Kasumi-1 (cell line): ENCODE results near the gene CATSPER1.
"Not testable (repeated sequence)": the region's sequence is repeated elsewhere in the genome, so short reads cannot be mapped to it uniquely, and the experiment has no call there.

Experiments
- DNase-seq, 2 experiments: peaks; one replicate each; lab custom pipeline; 2025; lab: John Stamatoyannopoulos, UW

Gene CATSPER1

GRCh38 chr11:66020618-66021357 lies 5.5 kb downstream of the CATSPER1 start:
- DNase-seq, result peak; percentile 30 to 39

GRCh38 chr11:66020212-66020611 lies 6.1 kb downstream of the CATSPER1 start:
- DNase-seq, result no peak

GRCh38 chr11:66017321-66017720 lies 9.0 kb downstream of the CATSPER1 start:
- no peak for DNase-seq

- DNase-seq, result no peak
These were observed 9.5 kb downstream of the CATSPER1 start for GRCh38 chr11:66016793-66017177.

GRCh38 chr11:66015936-66016792 lies 10.1 kb downstream of the CATSPER1 start:
- no peak for DNase-seq

- no peak for DNase-seq
These were observed 10.8 kb downstream of the CATSPER1 start for GRCh38 chr11:66015454-66015881.

GRCh38 chr11:66014804-66015453 lies 11.3 kb downstream of the CATSPER1 start:
- no peak for DNase-seq

- no peak for DNase-seq
These were observed 12.5 kb downstream of the CATSPER1 start for GRCh38 chr11:66013762-66014100.

GRCh38 chr11:66012946-66013761 lies 13.1 kb downstream of the CATSPER1 start:
- peak in 1 of 2 experiments; percentile 17 for DNase-seq

GRCh38 chr11:66012371-66012945 lies 13.8 kb downstream of the CATSPER1 start:
- DNase-seq, result no peak

- no peak for DNase-seq
These were observed 14.4 kb downstream of the CATSPER1 start, which contains the start of gene CST6 for GRCh38 chr11:66011785-66012303. CST6 (plus strand) TSS chr11:66012008; CDS start chr11:66012045, 37 bp downstream.

GRCh38 chr11:66011239-66011784 lies 15.0 kb downstream of the CATSPER1 start:
- no peak for DNase-seq

GRCh38 chr11:66010036-66010435 lies 16.2 kb downstream of the CATSPER1 start:
- DNase-seq, result not testable (repeated sequence)

GRCh38 chr11:66008468-66009101 lies 17.7 kb downstream of the CATSPER1 start:
- no peak for DNase-seq

GRCh38 chr11:66008095-66008467 lies 18.2 kb downstream of the CATSPER1 start:
- DNase-seq, result no peak

GRCh38 chr11:66007201-66007634 lies 19.1 kb downstream of the CATSPER1 start:
- no peak for DNase-seq

- no peak for DNase-seq
These were observed 19.4 kb downstream of the CATSPER1 start for GRCh38 chr11:66006891-66007176.

GRCh38 chr11:66006134-66006890 lies 20.0 kb downstream of the CATSPER1 start:
- DNase-seq, result no peak

- no peak for DNase-seq
These were observed 22.1 kb downstream of the CATSPER1 start for GRCh38 chr11:66004186-66004585.

- DNase-seq, result no peak
These were observed 23.0 kb downstream of the CATSPER1 start for GRCh38 chr11:66003291-66003690.
